Superior temporal gyrus (tissue), 1 donor: ENCODE measurements around the gene TEN1.

Experiments
- DNase-seq: peaks from one replicate; pipeline ENCODE4 v3.0.0-alpha.2; 2016; ENCODE audit errors: extremely low spot score

Gene TEN1

DNA sequence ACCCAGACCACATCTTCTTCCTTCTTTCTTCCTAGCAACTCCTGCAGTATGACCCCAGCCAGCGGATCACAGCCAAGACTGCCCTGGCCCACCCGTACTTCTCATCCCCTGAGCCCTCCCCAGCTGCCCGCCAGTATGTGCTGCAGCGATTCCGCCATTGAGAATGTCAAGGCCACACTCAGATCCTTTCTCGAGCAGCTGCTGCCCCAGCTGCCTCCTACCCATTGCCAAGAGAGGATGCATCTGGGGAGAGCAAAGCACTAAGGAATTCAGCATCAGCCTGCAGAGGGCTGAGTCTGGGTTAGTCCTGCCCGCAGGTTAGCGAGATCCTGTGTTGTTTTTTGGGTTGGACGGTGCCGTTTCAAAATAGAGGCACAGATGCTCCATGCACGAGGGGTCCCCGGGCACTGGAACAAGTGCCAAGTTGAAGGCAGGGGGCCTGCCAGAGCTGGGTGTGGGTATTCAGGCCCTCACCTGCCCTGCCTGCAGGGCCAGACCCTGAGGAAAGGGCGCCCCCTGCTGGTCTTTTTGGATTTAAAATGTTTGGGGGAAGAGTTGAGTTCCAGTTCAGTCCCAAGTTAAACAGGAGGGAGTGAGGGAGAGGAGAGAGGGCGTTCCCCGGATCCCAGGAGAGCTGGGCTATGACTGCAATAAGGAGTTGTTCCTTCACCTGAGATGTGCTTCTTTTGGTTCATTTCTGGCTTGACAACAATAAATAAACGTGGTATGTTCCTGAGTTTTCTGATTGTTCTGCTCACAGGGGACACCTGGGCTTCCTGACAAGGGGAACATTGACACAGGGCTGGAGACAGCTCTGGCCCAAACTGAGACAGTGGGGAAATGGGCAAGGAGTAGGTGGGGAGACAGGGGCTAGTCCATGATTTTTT lies 26.5 kb downstream of the TEN1 start:
- DNase-seq, result peak; percentile 82

DNA sequence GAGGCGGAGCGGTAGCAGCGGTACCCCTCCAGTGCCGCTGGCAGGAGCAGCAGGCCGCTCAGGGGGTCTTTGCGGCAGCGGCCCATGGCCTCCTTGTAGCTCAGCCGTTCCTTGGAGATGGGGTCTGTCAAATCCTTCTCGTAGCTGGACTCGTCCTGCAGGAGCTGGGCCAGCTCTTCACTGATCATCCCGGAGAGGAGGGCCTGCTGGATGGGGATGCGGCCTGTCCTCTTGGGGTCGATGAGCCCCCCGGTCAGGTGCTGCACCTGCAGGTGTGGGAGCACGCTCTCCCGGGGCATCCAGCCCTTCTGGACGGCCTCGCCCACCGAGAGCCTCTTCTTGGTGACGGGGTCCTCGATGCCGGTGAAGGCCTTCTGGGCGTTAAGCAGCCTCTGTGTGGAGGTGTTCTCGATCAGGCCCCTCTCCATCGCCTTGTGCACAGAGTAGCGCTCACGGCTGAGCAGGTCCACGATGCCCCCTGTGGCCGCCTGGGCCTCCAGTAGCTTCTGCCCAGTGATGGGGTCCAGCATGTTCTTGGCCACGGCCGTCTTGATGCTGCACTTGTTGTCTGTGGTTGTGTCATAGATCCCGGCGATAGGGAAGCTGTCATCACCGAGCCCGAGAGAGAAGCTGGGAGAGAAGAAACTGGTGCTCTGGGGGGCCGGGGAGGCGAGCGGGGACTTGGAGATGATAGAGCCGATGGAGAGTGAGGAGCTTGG lies 28.2 kb downstream of the TEN1 start:
- no peak for DNase-seq

DNA sequence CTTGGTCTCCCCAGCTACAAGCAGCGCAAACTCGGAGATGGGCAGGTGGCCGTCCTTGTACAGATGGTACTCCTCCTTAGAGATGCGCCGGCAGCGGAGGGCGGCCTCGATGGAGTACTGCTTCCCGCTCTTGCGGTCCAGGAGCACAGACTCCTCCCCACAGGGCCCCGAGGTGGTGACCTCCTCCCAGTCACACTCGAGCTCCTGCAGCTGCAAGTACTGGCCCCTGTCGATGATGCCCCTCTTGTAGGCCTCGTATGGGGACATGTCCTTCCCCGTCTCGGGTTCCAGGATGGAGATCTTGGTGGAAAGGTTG lies 28.8 kb downstream of the TEN1 start:
- DNase-seq, result no peak

DNA sequence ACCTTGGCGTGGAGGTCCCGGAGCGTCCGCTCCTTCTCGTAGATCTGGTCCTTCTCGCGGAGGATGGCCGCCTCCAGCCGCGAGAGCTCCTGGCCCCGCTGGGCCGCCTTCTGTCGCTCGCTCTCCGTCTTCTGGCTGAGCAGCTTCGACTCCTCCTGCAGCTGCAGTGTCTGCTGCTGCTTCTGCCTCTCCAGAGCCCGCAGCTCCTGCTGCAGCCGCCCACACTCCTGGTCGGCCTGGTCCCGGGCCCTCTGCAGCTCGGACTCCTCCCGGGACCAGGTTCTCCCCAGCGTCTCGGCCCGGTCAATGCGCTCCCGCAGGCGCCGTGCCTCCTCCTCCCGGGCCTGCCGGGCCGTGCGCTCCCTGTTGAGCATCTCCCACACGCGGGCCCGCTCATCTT lies 29.2 kb downstream of the TEN1 start:
- DNase-seq, result no peak

DNA sequence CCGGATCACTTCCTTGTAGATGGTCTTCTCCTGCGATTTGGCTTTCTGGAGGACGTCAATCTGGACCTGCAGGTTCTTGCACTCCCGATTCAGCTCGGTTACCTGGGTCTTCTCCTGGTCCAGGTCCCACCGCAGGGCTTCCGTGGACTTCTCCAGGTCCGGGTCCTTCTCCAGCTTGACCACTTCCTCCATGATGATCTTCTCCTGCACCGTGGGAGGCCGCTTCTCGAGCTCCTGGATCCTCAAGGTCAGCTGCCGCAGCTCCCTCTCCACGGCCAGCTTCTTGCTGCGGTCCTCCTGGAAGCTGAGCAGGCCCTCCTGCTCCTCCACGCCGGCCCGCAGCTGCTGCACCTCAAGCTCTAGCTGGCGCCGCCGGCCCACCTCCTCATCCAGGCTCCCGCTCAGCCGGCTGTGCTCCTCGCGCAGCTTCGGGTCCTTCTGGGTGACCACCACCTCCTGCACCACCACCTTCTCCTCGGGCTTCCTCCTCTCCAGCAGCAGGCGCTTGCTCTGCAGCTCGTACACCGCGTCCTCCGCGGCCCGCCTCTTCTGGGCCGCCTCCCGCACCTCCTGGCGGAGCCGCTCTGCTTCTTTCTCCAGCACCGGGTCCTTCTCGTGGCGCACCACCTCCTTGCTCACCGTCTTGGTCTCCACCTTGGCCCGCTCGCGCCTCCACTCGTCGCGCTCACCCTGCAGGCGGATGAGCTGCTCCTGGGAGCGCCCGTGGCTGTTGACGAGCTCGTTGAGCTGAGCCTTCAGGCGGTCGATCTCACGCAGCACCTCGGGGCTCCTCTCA lies 29.8 kb downstream of the TEN1 start:
- no peak for DNase-seq

DNA sequence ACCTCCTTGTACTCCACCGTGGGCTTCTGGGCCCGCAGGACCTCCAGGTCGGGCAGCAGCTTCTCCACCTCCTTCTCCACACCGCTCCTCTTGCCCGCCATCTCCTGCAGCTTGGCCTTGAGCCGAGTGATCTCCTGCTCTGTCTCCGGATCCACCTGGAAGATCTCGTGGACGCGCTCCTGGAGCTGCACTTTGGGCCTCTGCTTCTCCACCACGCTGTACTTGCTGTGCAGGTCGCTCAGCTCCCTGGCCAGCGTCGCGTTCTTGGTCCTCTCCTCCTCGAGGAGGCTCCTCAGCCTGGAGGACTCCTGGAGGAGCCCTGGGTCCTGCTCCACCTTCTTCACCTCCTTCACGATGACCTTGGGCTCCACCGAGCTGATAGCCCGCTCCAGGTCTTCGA lies 30.4 kb downstream of the TEN1 start:
- DNase-seq, result no peak

DNA sequence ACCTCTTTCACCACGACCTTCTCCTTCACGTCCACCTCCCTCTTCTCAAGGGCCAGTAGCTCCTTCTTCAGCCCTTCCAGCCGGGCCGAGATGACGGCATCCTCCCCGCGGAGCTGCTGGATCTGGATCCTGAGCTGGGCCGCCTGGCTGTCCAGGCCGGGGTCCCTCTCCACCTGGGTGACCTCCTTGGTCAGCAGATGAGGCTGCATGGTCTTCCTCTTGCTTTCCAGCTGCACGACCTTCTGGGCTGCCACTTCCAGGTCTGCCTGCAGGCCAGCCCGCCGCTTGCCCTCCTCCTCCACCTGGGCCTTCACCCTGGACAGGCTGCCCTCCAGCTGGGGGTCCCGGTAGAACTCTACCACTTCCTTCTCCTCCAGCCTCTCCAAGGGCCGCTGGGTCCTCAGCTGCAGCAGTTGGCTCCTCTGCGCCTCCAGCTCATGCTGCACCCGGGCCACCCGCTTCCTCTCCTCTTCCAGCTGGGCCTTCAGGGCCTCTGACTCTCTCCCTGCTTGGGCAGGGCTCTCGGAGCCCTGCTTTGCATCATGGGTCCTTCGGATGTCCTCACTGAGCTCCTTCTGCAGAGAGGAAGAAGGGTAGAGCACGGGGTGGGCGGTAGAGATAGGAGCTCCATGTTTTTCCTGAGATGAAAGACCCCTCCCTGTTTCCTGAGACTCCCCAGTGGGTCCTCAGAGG lies 31.1 kb downstream of the TEN1 start:
- DNase-seq, result no peak

DNA sequence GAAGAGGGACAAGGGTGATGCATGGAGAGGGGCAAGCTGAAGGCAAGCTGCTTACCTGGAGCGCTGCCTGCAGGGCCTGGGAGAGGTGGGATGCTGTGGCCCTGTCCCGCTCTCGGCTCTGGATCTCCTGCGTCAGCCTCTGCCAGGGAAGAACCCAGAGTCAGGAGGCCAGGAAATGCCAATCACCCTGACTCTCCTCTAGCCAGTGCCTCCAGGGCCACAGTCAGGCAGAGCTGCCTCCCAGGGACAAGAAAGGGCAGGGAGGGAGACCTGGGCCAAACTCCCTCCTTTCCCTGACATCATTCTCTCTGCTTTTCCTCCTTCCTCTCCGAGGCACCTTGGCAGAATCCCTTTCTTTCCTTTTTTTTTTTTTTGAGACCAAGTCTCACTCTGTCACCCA lies 32.9 kb downstream of the TEN1 start:
- no peak for DNase-seq

DNA sequence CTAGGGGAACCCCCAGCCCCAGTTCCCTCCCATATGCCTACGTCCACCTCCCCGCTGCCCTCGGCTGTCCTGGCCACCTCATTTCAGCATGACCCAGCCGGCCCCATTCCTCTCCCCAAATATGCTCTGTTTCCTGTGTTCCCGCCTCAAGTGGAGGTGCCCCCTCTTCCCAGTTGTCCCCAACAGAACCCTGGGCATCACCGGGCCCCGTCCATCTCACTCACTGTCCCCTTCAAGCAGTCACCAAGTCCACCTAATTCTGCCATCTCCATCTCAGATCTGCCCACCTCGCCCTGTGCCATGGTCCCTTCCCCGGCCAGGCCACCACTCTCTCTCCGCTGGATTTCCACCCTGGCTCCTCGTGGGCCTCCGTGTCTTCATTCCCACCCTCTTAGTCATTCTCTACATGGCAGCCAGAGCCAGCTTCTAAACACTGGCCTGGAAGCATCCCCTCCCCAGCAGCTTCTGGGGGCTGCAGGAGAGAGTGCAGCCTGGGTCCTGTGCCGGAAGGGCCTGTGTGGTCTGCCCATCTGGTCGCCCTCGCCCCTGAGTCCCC lies 34.4 kb downstream of the TEN1 start:
- no peak for DNase-seq

DNA sequence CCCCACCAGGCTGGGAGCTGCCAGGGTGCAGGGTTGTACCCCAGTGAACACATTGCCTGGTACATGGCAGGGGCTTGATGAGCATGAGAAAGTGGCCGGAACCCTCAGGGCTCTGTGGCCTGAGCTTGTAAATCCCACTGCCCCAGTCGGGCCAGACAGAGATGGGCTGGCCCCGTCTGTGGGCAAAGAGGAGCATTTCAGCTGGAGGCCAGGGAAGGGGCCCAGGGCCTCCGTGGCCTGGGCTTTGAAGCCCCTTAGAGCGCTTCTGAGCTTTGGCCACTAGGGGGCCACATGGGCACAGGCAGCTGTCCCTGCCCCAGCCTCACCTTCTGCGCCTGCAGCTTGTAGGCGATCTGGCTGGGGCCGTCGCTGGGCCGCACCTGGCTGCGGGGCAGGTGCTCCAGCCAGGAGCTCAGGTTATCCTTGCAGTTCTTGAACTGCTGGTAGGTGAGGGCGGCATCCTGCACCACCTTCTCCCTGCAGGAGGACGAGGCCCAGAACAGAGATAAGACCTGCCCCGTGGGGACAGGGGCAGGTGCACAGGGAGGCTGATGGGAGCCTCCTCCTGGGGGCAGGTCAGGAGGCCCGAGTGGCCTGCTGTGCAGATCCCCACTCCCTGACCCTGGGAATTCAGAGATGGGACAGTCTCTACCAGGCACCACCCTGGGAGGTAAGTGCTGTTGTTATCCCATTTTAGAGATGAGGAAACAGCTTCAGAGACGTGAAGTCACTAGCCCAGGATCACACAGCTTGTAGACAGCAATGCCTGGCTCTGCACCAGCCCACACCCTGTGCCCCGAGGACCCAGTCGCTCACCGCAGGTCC lies 35.3 kb downstream of the TEN1 start:
- peak; percentile 71 for DNase-seq

DNA sequence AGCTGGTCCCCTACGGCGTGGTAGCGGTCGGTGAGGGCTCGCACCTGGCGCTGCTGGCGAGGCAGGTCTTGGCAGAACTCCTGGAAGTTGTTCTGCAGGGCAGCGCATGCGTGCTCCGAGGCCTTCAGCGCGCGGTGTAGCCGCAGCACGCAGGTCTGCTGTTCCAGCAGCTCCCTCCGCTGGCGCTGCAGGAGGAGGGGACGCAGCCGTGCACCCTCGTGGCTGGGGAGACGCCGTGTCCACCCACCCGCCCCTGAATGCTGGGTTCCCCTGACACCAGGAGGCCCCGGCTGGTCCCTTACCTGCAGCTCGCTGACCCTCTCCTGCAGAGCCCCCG lies 35.9 kb downstream of the TEN1 start:
- no peak for DNase-seq

DNA sequence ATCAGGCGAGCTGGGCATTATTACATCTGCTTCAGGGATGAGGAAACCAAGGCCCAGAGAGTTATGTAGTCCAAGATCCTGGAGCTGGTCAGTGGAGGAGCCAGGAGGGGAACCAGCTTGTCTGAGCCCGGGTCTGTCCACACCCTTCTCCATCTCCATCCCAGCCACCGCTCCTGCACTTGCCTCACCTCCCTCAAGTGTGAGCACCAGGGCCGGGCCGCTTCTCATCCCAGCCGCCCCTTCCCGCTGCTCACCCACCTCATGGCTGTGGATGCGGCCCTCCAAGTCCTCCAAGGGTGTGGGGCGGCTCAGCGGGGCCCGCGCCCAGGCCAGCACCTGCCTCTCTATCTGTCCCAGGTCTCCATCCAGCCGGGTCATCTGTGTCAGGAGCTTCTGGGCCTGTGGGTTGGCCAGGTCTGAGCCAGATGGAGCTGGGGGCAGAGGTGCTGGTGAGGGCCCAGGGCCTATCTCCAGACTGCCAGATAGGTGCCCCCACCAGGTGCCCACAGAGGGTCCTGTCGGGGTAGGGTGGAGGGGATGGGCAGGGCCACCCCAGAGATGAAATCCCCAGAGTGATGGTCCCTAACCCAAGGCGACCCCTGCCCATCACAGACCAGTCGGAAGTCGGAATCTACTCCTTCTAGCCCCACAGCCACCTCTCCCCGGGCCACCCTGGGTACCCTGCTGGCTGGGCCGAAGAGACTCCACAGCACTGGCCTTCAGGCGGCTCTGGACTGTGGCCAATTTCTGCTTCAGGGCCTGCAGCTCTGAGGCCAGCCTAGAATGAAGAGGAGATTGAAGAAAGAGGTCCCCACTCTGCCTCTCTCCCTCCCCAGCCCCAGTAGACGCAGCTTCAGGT lies 38.7 kb downstream of the TEN1 start:
- no peak for DNase-seq

DNA sequence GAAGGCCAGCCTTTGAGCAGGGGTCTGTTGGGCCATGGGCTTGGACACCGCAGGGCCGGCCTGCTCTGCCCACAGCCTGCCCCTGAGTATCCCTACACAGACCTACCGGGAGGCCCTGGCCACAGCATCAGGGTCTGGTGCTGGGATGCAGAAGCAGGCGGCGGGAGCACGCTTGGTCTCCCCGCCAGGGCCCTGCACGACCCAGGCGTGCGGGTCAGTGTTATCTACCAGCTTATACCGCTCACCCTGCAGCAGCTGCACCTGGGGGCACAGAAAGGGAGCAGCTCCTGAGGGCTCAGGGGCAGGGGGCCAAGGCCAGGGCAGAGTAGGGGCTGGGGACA lies 39.3 kb downstream of the TEN1 start:
- DNase-seq, result no peak

DNA sequence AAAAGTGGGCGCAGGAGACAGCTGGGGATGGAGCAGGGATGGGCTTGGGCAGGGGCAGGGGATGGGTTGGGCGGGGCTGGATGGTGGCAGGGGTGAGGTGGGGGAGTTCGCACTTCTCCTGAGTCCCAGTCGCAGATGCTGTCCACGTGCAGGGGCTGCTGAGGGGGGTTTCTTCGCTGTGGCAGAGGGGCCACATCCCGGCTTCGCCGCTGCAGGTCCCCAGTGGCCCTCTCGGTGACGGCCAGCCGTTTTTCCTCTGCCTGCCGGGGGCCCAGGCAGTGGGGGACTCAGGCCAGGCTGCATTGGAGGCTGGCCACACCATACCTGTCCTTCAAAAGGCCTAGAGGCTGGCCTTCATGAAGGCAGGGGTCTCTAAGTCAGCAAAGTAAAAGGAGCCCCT lies 39.8 kb downstream of the TEN1 start:
- no peak for DNase-seq

DNA sequence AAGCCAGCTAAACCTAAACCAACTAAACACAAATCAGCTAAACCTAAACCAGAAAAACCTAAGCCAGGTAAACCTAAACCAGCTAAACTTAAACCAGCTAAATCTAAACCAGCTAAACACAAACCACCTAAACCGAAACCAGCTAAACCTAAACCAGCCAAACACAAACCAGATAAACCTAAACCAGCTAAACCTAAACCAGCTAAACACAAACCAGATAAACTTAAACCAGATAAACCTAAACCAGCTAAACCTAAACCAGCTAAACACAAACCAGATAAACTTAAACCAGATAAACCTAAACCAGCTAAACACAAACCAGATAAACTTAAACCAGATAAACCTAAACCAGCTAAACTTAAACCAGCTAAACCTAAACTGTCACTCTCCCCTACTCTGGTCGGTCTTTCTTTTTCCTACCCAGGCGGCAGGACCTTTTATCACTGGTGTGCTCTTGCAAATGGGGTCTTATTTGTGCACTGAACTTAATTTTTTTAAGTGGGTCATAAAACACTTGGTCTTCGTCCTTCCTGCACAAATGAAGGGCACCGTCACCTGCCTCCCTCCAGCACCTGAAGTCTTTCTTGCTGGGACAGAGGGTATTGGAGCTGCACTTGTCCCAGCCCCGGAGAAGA lies 40.9 kb downstream of the TEN1 start:
- DNase-seq, result no peak

DNA sequence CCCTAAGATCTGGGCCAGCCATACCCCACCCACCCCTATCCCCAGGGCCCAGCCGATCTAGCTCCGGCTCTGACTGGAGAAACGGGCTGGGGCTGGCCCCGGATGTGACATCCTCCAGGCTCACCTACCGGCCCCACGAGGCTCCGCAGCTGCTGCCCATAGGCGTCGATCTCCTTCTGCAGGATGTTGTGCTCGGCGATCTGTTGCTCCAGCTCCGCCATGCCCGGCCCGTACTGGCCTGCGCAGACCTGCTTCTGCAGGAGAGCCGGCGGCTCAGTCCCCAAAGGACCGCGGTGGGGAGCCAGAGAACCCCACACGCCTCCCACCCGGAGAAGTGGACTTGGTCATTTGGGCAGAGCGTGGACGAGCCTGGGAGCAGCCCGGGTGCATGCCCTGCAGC lies 43.2 kb downstream of the TEN1 start:
- no peak for DNase-seq

DNA sequence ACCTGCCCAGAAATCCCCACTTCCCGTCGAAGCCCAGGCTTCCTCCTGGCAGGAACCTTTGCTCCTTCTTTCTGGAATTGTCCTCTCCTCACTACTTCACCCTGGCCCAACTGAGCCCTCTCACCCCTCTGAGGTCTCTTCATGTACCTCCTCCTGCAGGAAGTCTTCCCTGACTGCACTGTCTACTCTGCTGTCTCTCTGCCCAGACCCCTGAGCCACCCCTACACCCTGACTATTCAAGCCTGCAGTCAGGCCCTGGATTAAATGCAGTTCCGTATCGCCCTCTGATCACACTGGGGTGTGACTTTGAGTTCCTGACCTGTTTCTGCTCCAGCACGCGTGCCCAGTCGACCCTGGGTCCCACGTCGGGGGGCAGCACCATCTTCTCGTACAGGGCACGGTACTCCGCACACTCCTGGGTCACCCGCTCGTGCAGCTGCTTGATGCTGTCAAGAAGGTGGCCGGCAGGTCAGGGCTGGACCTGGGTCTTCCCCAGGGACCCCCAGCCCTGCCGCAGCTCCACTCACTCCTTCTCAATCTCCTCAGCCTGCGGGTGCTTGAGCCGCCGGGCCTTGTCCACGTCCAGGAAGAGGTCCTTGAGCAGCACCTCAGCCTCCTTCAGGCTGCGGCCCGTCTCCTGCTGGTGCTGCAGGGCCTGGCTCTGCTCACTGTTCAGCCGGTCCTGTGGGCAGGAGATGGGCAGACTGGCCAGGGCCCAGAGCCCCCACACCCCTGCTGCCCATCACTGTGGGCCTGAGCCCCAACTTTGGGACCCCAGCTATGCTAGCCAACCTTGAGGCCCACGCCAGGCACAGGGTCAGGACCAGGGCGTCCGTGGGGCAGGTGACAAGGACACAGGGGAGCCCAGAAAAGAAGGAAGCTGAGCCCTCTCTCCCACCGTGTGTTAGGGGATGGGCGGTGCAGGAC lies 44.2 kb downstream of the TEN1 start:
- DNase-seq, result no peak

DNA sequence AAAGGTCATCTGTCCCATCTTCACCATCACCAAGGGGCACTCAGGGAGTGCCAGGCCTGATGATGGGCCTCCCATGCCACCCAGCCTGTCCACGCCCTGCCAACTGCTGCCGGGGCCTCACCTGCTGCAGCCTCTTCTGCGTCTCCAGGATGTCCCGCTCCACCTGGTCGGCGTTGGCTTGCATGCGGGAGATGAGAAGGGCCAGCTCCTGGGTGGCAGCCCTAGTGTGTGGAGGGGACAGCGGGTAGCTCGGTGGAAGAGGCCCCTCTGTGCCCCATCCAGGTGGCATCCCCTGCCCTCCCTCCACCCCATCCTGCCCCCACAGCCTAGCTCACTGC lies 44.8 kb downstream of the TEN1 start:
- DNase-seq, result no peak

DNA sequence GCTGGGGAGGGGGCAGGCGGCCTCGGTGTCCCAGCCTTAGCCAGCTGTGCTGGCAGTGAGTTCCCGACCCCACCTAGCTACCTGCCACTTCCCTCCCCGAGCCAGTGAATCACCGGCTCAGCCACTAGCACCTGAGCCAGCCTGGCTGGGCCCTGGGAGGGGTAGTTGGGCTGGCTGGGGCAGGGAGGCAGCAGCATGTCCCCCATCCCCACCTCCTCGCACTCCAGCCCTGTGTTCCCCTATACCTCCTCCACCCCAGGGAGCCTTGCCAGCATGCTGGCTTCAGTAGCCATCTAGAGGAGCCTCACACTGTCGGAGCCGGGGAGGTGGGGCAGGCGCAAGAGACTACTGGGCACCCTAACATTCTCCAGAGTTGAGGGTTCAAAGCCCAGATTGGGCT lies 45.3 kb downstream of the TEN1 start:
- DNase-seq, result no peak
